B cell (primary cell): ENCODE measurements around the gene MAGED2.

Source experiments
- EZH2 ChIP-seq: IDR thresholded peaks from 2 replicates; pipeline ENCODE4 v1.6.1; 2012; ENCODE audit warnings: borderline replicate concordance, low read depth, mild to moderate bottlenecking, moderate library complexity, low read length; ENCODE audit not compliant: insufficient read depth, poor library complexity, severe bottlenecking
- TF ChIP-seq, protein P1 (sequence below): fragments of 200-600 bp; IDR thresholded peaks from one replicate; pipeline ENCODE4 v1.8.0; 2022; ENCODE audit warnings: antibody characterized with exemption, mild to moderate bottlenecking

DNA sequence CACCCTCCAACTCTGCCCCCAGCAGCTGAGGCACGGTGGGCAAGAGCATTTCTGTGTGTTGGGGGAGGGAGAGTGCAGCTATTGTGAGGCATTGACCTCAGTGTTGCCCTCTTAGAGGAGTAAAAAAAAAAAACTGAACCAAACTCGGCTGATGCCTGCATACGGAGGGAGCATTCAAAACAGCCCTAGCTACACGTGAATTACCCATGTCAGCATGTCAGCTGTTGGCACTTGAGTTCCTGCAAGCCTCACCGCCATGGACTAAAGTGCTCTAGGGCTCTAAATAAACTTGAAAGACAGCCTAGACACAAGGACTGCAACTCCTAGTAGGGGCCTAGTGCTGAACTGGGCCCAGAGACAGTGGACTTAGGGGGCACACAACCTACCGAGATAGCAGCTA lies 31.5 kb upstream of the MAGED2 start:
- TF ChIP-seq, protein P1, sequence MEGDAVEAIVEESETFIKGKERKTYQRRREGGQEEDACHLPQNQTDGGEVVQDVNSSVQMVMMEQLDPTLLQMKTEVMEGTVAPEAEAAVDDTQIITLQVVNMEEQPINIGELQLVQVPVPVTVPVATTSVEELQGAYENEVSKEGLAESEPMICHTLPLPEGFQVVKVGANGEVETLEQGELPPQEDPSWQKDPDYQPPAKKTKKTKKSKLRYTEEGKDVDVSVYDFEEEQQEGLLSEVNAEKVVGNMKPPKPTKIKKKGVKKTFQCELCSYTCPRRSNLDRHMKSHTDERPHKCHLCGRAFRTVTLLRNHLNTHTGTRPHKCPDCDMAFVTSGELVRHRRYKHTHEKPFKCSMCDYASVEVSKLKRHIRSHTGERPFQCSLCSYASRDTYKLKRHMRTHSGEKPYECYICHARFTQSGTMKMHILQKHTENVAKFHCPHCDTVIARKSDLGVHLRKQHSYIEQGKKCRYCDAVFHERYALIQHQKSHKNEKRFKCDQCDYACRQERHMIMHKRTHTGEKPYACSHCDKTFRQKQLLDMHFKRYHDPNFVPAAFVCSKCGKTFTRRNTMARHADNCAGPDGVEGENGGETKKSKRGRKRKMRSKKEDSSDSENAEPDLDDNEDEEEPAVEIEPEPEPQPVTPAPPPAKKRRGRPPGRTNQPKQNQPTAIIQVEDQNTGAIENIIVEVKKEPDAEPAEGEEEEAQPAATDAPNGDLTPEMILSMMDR = no peak
- TF ChIP-seq EZH2 = no peak
